Ammon's horn (tissue), 1 donor: ENCODE data around the gene C16orf78.

Experiments
- DNase-seq: peaks from one replicate; pipeline ENCODE4 v3.0.0-alpha.2; 2016; ENCODE audit warnings: low spot score

Gene C16orf78, protein sequence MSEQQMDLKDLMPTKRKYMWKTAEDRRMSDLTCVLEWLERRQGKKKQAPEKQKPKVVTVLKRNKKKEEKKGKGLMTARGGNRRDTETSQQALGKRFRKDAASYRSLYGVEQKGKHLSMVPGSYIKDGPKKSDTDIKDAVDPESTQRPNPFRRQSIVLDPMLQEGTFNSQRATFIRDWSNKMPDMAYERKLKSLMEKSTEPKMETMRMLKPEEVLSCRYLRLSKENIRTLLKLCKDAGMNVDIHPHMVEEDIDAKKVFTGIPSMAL

DNA sequence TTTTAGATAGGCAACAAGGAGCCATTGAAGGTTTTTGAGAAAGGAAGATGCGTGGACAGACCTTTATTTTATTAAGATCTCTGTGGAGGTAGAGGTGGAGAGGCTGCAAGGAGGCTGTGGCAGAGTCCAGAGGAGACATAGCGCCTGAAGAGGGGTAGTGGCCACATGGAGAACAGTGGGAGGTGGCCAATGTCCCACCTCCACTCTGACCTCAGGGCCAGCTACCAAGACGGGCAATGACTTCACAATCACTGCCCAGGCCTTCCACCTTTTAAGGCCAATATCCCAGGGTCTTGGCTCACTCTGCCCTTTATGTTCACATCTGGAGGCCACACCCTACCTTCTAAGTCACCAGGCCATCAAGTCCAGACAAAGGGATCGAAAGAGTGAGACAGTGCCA lies at the start of gene C16orf78:
Gene C16orf78 (plus strand): TSS at position 301 of the 400 bp plus-strand sequence. CDS start 136 bp downstream, outside the sequence.
- DNase-seq = no peak

DNA sequence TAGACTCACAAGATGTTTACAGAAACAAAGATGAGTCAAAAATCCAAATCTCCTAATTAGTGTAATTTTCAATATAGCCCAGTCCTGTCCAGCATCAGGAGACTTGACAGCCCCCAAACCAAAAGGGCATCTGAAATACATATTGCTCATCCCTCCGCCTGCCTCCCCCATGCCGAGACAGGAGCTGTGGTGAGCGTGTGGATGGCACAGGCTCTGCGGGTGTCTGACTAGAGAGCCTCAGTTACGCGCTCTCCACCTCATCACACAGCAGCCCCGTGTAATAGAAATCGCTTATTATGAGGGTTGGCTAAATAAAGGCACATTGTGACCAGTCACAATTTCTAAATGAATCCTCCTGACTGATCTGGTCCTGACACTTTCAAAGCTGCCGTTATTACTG lies 48.9 kb upstream of the C16orf78 start:
- DNase-seq = no peak

- DNase-seq = no peak
Measured at GRCh38 chr16:49327466-49327865, 46.1 kb upstream of the C16orf78 start.

DNA sequence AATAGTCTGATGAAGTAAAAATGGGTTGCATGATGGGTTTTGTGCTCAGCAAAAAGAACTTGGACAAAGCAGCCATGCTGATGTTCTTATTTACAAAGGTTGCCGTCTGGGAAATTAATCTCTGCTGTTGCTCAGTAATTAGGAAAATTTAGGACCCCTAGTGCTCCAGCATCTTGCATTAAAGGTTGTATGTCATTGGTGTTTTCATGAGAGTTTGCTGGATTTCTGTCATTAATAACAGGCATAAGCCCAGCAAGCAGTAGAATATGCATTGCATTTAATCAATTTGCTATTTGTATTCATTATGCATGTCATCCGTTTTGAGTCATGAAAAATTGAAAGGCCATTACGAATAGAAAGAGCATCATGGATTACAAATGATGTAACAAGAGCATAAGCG lies 45.3 kb upstream of the C16orf78 start:
- no peak for DNase-seq

GRCh38 chr16:49330562-49331201 lies 42.9 kb upstream of the C16orf78 start:
- no peak for DNase-seq

DNA sequence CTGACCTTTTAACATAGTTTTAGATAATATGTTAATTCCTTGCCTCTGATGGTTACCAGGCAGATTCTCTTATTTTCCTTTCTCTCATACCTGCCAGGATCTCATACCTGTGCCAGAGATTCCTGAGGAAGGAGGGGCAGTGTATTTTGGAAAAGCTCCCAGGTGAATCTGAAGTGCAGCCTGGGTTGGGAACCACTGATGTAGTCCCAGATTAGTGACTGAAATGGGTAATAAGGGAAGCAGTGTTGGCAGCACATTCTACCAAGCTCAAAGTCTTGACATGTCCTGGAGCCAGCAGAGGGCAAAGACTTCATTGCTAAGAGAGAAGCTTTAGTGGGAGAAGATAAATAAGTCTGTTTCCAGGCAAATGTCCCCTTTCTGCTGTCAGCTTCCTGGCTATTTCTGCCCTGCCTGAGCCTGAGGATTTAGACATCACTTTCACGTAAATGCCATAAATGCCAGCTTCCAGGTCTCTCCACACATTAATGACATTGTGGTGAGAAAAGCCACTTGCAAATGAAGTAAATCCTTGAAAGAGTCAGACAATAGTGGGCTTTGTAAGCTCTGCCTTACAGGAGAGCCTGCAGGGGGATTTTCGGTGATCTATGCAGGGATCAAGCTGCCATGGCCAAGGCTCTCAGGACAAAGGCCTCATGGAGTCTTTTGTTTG lies 40.9 kb upstream of the C16orf78 start:
- no peak for DNase-seq

DNA sequence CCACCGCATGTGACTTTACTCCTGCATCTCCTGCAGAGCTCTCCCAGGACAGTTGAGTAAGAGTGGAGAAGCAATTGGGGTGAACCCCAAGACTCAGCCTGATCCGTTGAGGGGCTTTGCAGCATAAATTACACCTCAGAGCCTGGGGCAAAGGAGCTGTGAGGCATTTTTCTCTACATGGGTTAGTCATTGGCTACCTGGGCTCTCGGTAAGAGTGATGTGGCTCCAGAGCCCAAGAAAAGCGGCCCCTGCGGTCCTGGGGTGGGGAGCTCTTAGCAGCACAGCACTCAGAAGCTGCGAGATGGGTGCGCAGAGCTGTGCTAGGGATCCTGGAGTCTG lies 40.4 kb upstream of the C16orf78 start:
- DNase-seq = no peak

- DNase-seq = no peak
Measured at GRCh38 chr16:49335828-49336227, 37.8 kb upstream of the C16orf78 start.

DNA sequence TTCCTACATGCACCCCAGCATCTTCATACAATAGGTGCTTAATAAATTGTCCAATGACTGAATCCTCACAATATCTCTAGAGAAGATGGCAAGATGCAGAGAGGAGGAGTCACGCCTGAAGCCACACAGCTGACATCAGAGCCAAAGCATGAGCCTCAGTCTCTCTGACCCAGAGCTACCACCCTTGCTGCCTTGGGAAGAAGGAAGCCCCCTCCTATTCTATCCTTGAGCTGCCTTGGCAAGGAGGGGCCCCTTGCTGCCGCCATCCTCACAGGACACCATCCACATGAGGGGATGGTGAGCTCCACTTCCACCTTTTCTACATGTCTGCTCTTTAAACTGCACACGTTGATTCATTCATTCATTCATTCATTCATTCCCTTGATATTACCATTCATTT lies 37.0 kb upstream of the C16orf78 start:
- no peak for DNase-seq

DNA sequence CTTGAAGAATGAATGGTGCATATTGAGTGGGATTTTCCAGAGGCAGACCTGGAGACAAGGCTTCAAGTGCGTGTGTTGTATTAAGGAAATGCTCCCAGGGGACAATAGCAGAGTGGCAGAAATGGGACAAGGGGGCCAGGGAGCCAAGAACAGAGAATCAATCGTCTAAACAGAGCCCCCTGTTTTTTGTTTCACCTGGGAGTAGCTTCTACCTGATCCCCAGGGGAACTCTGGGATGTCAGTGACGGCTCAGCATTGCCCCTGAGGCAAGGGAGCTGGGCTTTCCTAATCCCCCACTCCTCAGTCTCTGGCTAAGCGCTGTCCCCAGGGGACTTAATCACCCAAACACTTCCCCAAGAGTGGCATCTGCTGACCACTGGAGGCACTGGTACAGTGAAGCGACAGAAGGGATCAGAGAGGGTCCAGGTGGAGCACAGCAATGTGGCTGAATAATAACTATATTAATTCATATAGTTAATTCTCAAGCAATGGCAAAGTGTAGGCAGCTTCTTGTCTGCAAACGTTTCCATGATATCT lies 35.7 kb upstream of the C16orf78 start:
- DNase-seq = no peak

DNA sequence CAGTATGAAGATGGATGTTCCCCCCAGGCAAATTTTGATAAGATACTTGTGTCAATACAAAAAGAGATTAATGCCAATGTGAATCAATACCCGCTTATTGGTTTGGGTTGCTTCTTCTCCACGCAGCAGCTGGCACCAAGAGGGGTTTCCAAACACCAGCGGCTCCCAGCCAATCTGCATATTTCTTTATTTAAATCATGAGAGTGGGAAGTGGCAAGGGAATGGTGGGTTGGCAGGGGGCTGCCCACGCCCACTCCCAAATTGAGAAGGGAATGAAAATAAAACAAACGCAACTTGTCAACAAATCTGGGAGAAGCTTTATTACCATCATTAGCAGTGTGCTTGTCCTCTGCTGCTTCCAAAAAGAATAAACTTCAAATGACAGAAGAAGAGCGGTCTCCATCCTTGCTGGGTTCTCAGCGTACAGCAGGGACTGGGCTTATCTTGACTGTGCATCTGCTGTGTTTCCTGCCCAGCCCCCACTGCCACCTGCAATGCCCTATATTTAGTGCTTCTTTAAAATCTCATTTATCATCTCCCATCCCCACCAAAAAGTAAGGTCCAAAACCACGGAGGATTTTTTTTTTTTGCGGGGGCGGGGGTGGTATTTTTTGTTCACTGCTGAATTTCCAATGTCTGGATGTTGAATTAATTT lies 34.9 kb upstream of the C16orf78 start:
- peak; percentile 14 for DNase-seq

- DNase-seq = no peak
Measured at GRCh38 chr16:49340466-49340865, 33.1 kb upstream of the C16orf78 start.

DNA sequence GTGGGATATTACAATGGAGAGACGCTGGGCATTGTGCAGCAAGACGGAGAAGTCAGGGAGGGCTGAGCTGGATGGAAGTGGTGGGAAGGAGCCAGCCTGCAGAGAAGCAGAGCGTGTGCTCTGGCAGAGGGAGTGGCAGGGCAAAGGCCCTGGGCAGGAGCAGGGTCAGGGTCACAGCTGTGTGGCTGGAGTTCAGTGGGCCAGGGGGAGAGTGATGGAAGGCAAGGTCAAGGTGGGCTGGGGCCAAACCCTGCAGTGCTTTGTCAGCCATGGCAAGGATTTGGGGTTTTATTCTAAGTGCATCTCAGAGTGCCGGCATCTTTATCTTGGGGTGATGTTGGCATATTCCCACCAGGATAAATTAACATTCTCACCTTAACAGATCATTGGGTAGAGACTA lies 31.9 kb upstream of the C16orf78 start:
- no peak for DNase-seq

- DNase-seq = no peak
Measured at GRCh38 chr16:49342336-49343265, 31.0 kb upstream of the C16orf78 start.

DNA sequence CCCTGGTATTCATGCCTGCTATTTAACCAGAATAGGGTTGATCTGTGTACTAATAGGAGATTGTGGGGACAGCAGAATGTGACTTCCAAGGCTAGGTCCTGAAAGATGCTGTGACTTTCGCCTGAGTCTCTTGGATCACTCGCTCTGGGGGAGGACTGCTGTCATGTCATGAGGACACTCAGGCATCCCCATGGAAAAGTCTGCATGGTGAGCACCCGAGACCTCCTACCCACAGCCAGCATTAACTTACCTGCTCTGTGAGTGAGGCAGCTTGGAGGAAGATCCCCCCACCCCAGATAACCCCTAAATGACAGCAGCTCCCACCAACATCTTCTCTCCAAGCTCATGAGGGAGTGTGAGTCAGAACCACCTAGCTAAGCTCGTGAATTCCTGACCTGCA lies 30.3 kb upstream of the C16orf78 start:
- DNase-seq = no peak

DNA sequence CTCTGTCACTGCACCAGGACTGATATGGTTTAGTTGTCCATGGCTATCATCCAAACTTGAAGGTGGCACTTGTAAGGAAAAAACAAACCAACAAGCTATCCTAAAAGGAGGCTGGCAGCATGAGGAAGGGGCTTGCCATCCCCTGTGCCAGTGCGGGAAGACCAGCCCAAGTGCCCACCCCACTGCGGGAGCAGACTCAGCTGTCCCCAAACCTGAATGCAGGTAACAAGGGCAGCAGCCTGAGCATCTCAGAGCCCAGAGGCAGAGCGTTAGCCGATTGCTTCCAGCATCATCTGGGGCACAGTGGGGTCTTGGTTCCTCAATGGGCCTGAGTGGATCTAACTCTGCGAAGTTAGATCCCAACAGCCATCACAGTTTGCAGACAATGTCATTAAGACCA lies 29.2 kb upstream of the C16orf78 start:
- no peak for DNase-seq

GRCh38 chr16:49345829-49346228 lies 27.8 kb upstream of the C16orf78 start:
- DNase-seq = no peak

DNA sequence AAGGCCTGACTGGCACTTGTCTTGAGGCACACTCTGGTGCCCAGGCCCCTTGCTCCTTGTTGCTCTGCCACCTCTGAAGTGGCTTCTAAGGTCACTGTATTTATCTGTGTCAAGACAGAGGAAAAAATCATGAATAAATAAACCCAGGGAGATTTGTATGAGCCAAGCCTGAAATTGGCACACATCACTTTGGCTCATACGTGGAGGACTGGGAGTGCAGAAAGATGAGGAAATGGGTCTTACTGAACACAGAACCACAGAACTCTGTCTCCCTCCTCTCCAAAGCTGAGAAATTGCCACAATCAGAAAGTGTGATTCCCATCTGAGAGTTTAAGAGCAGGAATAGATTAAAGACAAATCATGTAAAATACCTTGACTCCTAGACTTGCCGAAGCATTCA lies 27.1 kb upstream of the C16orf78 start:
- DNase-seq = no peak

- no peak for DNase-seq
Measured at GRCh38 chr16:49347476-49347875, 26.1 kb upstream of the C16orf78 start.

DNA sequence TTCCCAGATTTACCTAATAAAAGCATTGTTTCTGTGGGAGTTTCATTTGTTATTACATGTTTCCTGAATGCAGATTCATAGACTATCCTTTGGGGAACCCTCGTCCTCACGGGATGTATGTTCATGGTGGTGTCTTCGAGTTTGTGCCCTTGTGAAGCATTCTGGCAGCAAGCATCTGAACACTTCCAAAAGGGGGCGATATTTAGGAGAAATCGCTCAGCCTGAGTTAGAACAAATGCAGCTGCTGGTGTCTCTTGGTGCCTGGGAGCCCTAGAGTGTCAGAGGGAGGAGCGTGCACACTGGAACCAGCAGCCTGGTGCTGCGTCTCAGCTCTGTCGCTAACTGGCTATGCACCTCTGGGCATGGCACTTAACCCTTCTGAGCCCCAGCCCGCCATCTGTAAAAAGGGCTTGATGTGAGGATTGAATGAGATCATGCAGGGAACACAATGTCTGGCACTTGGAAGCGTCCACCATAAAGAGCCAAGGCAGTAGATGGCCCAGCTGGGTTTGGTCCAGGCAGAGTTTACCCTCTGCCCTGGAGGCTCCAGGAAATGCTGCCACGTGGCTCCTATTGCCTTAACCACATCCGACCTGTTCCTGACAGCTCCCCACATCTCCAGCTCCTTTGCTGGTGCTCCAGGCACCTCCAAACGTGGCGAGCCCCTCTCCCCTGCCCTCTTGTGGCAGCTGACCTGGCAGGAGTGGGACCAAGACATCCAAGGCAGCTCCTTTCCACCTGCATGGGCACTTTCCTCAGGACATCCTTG lies 25.0 kb upstream of the C16orf78 start:
- no peak for DNase-seq
